DLD1 (cell line): ENCODE measurements around the gene SPATA31D3.
"Not testable (repeated sequence)": the region's sequence is repeated elsewhere in the genome, so short reads cannot be mapped to it uniquely, and the experiment has no call there.

Source experiments
- in situ Hi-C: cut with HindIII; loops from 2 replicates; pipeline ENCODE4 v1.10.0; 2017; ENCODE audit warnings: low sequenced_read_pairs

SPATA31D3 gene

DNA sequence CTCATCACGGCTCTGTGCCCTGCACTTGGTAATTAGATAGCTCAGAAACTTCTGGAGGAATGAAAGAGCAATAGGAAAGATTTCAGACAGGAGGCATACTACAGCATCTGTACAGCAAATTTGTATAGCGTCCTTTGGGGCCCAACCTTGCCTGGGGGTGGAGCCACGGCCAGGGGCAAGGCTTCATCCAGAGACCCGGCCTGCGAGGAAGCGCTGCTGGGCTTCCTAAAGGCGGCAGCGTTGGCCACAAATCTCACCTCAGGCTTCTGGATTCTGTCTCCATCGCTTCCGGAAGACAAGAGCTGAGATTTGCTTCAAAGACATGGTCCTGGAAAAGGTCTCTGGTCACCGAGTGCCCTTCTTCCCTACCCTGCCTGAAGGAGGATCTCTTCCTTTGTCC is 33.1 kb downstream of the SPATA31D3 start:
- in situ Hi-C loops = no loop called here

DNA sequence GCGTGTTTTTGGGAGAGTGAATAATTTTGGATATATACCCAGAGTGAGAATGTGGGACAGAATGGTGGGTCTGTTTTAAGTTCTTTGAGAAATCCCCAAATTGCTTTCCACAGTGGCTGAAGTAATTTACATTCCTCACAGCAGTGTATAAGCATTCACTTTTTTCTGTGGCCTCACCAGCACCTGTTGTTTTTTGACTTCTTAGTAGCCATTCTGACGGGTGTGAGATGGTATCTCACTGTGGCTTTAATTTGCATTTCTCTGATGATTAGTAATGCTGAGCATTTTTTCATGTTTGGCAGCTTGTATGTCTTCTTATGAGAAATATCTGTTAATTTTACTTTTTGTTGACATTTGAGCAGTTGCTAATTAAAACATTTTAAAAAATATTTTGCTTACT is 35.9 kb downstream of the SPATA31D3 start:
- in situ Hi-C loops = no loop called here

DNA sequence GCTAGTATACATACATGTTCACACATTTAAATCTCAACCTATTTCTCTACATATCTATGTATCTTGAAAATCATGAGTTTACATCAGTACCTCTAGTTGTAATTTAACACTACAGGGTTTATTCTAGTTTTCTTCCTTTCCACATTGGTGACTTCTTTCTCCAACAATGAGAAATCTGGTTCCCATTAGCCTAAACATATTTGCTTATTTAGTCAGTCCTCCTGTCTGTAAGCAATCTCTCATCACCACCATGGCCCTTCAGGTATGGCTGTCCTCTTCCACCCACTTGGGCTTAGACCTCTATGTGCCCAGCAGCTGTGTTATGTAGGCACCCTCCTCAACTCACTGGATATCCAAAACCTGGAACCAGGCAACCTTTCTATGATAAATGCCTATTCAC is 37.3 kb downstream of the SPATA31D3 start:
- in situ Hi-C loops = no loop called here

DNA sequence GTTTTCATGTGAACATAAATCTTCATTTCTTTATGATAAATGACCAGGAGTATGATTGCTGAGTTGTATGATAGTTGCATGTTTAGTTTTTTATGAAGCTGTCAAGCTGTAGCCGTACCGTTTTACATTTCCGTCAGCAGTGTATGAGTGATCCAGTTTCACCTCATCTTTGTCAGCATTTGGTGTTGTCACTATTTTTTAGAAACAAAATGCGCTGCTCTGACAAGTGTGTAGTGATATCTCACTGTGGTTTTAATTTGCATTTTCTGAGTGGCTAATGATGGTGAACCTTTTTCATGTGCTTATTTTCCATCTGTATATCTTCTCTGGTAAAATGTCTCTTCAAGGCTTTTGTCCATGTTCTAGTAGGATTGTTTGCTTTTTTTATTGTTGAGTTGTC is 38.6 kb downstream of the SPATA31D3 start:
- in situ Hi-C loops = no loop called here

DNA sequence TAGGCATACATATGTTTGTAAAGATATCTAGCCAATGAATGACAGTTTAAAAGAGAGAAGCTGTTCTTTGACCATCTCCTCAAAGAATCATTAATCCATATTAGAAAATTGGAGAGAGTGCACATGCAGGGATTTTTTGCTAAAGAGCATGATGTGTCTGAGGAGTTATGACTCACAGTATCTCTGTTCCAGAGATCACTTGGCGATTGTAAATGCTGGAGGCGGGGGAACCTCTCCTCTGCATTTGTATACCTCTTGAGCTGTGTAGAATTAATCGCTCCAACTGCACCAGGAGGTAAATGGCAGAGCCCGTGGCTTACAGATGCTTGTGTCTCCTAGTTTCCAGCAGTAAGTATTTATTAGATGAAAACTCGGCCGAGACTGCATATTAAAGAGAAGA is 41.6 kb downstream of the SPATA31D3 start:
- in situ Hi-C loops = no loop called here

DNA sequence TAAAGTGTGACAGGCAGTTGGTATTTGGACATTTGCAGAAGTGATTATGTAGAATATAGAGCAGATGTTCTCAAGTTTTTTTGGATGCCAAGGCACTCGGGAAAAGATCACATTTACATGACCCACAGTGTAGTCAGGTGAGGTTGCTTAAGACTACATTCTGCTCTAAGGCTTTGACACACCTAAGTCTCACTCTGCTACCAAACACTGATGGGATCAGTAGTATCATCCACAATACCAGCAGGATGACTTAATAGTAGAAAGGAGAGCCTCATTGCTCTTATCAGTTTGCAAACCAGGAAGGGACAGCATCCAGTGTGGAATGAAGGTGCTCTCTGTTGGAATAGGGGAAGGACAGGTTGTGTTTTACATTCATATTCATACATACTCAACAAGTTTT is 42.8 kb downstream of the SPATA31D3 start:
- in situ Hi-C loops = no loop called here

DNA sequence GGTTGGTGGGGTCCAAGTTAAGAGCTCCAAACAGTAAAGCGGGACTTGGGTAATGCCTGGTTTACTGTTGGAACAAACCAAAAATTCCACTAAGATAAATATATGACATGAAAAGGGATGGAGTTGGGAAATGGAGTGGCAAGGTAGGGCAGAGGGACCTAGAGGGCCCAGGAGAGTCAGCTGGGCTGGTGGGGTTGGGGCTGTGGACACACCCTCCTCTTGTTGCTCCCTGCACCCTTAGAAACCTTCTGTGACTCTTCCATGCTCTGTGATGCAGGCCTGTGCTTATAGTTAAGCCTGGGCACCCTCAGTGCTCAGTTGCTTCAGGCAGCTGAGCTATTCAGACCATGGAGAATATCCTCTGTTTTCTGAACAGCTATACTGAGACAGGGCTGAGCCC is 45.2 kb downstream of the SPATA31D3 start, which contains the start of gene SPATA31D1:
SPATA31D1 (plus strand) TSS at position 301 of the 400 bp plus-strand sequence; CDS start at position 348, 47 bp downstream.
- in situ Hi-C loops = not testable (repeated sequence)

DNA sequence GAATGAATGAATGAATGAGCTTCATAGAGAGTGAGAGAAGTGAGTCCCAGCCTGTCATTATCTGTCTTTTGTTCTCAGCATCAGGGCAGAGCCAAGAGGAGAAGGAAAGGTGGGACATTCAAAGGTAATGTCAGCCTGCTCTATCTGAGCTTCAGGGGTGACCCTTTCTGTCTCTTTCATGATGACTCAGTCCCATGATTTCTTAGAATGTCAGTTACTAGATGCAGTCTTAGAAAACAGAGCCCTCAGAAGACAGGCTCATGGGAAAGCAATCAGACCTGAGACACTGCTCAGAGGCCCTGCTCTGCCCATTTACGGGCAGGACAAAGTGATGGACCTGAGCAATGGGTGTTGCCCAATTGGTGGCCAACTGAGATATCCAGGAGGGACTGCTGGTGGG is 46.4 kb downstream of the SPATA31D3 start:
- in situ Hi-C loops = no loop called here

DNA sequence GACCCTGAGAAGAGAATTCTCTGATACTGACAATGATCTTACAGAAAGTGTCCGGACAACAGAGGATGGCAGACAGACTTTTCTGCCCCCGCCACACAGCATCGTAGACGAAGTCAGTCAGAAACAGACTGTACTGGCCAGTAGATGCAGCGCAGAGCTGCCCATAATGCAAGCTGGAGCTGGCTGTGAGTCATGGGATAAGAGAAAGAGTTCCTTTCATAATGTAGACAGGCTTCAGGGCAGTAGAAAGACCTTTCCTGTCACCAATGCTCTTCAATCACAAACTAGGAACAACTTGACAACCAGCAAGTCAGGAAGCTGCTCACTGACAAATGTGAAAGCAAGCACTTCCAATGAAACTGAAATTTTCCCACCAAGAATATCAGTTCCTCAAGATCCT is 50.4 kb downstream of the SPATA31D3 start:
- in situ Hi-C loops = no loop called here
